HEK293T (cell line): ENCODE results near the gene KCNQ1.

ENCODE experiments used
- CTCF ChIA-PET: fragments of 350-600 bp; formaldehyde crosslinking; extraction: SDS; loops from one replicate; lab custom pipeline; 2021; ENCODE audit warnings: antibody characterized with exemption, inconsistent platforms; lab: Yijun Ruan, JAX
- POLR2A ChIA-PET: fragments of 350-600 bp; formaldehyde crosslinking; extraction: SDS; loops from one replicate; lab custom pipeline; 2020; ENCODE audit warnings: antibody characterized with exemption, inconsistent platforms; lab: Yijun Ruan, JAX
- DNase-seq: peaks from one replicate; pipeline ENCODE4 v3.0.0; 2012; ENCODE audit warnings: mixed read lengths; ENCODE audit errors: extremely low spot score
- ARNT ChIP-seq: fragments of 450-650 bp; IDR thresholded peaks from 2 replicates; pipeline ENCODE4 v1.6.1; 2017; ENCODE audit warnings: mild to moderate bottlenecking
- BHLHE40 ChIP-seq: fragments of 450-650 bp; IDR thresholded peaks from 2 replicates; pipeline ENCODE4 v1.6.1; 2016; ENCODE audit warnings: mild to moderate bottlenecking, moderate library complexity, borderline replicate concordance
- CTBP1 ChIP-seq: fragments of 450-650 bp; IDR thresholded peaks from 2 replicates; pipeline ENCODE4 v1.6.1; 2016; ENCODE audit warnings: borderline replicate concordance
- ELF4 ChIP-seq: fragments of 450-650 bp; IDR thresholded peaks from 2 replicates; pipeline ENCODE4 v1.6.1; 2017; ENCODE audit warnings: antibody characterized with exemption
- FOXA1 ChIP-seq: fragments of 450-650 bp; IDR thresholded peaks from 2 replicates; pipeline ENCODE4 v1.6.1; 2016; ENCODE audit warnings: mild to moderate bottlenecking
- FOXK2 ChIP-seq: fragments of 450-650 bp; IDR thresholded peaks from 2 replicates; pipeline ENCODE4 v1.6.1; 2016; ENCODE audit warnings: mild to moderate bottlenecking
- FOXM1 ChIP-seq: fragments of 450-650 bp; IDR thresholded peaks from 2 replicates; pipeline ENCODE4 v1.6.1; 2017; ENCODE audit warnings: mild to moderate bottlenecking, borderline replicate concordance
- HDGF ChIP-seq: fragments of 450-650 bp; IDR thresholded peaks from 2 replicates; pipeline ENCODE4 v1.6.1; 2017; ENCODE audit warnings: antibody characterized with exemption, borderline replicate concordance
- L3MBTL2 ChIP-seq: fragments of 450-650 bp; conservative IDR thresholded peaks from 2 replicates; pipeline ENCODE4 v1.6.1; 2016; ENCODE audit warnings: mild to moderate bottlenecking
- LEF1 ChIP-seq: fragments of 450-650 bp; IDR thresholded peaks from 2 replicates; pipeline ENCODE4 v1.6.1; 2017; ENCODE audit warnings: mild to moderate bottlenecking, borderline replicate concordance
- NFRKB ChIP-seq: fragments of 450-650 bp; IDR thresholded peaks from 2 replicates; pipeline ENCODE4 v1.6.1; 2016; ENCODE audit warnings: mild to moderate bottlenecking, moderate library complexity
- SP1 ChIP-seq: fragments of 450-650 bp; IDR thresholded peaks from 2 replicates; pipeline ENCODE4 v1.6.1; 2017
- SUZ12 ChIP-seq: fragments of 450-650 bp; IDR thresholded peaks from 2 replicates; pipeline ENCODE4 v1.6.1; 2016; ENCODE audit warnings: mild to moderate bottlenecking
- TARDBP ChIP-seq: fragments of 450-650 bp; IDR thresholded peaks from 2 replicates; pipeline ENCODE4 v1.6.1; 2016
- ZNF384 ChIP-seq: fragments of 450-650 bp; IDR thresholded peaks from 2 replicates; pipeline ENCODE4 v1.6.1; 2016
- TF ChIP-seq, protein P1 (sequence below): fragments of 450-650 bp; IDR thresholded peaks from 2 replicates; pipeline ENCODE4 v1.6.1; 2016

The KCNQ1 gene

DNA sequence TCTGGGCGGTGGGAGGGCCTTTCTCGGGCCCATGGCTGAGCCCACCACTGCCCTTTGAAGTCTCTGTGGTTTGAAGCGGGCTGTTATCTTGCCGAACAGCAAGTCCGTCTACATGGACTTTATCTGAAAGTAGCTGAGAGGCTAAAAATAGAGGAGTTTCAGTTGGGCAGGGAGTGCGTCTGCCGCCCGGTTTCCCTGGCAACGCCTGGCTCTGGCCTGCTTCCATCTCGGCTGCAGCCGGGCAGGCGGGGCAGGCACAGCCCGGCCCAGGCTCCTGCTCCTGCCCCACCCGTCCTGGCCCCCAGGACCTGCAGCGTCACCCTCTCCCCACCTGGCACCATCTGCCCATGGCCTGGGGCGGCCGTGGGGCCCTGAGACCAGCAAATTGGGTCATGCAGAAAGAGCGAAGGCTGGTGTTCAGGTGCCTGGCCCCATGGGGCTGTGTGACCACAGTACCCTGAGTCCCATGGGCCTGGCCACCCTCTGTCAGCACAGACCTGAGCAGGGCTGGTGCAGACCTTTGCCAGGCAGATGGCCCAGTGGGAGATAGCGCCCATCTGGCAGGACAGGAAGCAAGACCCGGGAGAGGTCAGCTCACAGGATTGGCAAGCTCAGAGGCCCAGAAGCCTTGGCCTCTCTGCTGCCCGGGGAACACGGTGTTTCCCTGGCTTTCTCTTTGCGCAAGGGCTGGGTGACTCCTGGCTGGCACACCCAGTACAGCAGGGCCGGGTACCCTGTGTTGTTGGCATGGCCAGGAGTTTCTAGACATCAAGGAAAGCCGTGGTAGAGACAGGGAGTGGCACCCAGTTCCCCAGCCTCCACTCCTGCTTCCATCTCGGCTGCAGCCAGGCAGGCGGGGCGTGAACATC lies 334.1 kb downstream of the KCNQ1 start:
- POLR2A ChIA-PET: no interaction called here
- CTCF ChIA-PET: no interaction called here
- no peak for DNase-seq
- TF ChIP-seq ELF4 (no peak), ARNT (no peak), LEF1 (no peak), FOXM1 (no peak), SP1 (no peak), L3MBTL2 (no peak), FOXK2 (no peak)

DNA sequence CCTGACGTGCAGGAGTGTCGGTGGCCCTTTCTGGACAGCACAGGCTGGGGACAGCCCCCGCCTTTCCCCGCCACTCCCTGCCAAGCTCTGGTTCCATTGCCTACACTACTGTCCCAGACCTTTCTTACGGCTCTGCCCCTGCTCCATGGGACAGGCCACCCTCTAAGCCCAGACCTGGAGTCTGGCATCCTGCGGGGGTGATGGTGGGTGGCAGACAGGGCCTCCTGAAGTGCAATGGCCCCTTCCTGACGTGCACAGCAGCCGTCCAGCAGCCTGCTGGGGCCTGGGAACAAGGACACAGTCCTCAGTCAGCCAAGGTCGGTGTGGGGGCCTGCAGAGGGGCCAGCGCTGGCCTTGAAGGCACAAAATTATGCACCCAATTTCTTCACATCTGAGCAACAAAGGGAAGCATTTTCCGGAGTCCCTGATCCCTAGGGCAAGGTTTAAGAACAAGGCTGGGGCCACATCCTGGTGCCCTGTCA lies 334.7 kb downstream of the KCNQ1 start:
- TF ChIP-seq FOXA1 (no peak), CTBP1 (no peak), SP1 (no peak), ARNT (no peak), NFRKB (no peak), TARDBP (no peak), FOXK2 (no peak), SUZ12 (no peak), L3MBTL2 (no peak), FOXM1 (no peak), ELF4 (no peak), LEF1 (no peak), HDGF (no peak)
- TF ChIP-seq, protein P1, sequence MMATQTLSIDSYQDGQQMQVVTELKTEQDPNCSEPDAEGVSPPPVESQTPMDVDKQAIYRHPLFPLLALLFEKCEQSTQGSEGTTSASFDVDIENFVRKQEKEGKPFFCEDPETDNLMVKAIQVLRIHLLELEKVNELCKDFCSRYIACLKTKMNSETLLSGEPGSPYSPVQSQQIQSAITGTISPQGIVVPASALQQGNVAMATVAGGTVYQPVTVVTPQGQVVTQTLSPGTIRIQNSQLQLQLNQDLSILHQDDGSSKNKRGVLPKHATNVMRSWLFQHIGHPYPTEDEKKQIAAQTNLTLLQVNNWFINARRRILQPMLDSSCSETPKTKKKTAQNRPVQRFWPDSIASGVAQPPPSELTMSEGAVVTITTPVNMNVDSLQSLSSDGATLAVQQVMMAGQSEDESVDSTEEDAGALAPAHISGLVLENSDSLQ: no peak
- POLR2A ChIA-PET: no interaction called here
- CTCF ChIA-PET: no interaction called here
- no peak for DNase-seq

DNA sequence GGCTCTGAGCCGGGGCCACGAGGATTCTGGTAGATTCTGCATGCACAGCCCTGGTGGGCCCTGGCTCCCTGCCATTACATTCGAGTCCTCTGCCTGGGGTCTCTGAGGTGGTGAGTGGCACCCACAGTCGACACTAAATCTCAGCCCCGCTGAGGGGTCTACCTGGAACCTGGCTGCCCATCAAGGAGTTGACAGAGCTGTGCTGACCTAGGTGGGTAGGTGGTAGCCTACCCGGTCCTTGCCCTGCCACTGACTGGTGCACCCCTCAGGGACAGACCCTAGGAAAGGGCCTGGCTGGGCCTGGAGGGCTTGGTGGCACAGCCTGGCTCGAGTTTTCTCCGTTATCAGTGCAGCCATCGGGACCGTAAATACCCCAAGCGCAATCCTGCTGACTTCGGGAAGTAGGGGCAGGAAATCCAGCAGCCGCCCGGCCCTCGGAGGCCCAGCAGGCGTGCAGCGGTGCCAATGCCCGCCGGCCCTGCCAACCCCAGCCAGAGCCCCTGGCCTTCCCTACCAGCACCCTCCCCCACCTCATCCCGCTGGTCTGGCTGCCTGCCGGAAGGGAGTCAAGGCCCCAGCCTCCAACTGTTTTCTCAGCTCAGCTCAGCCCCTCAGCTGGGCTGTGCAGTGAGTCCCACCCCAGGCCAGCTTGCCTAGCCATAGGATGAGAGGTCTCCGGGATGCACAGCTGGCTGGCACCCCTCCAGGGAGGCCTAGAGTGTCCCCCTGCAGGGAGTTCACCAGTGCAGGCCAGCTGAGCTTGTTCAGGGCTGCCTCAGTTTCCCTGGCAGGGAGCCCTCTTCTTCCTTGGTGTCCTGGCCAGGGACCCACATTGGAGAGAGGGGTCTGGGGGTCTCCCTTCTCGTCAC lies 335.4 kb downstream of the KCNQ1 start:
- no peak for DNase-seq
- TF ChIP-seq SP1 (no peak), FOXM1 (no peak), FOXK2 (no peak), BHLHE40 (no peak), SUZ12 (no peak), L3MBTL2 (no peak), FOXA1 (no peak), ELF4 (no peak), NFRKB (no peak), CTBP1 (no peak), LEF1 (no peak), HDGF (no peak), ZNF384 (no peak), TARDBP (no peak)
- ChIA-PET CTCF (no interaction called here), POLR2A (no interaction called here)

DNA sequence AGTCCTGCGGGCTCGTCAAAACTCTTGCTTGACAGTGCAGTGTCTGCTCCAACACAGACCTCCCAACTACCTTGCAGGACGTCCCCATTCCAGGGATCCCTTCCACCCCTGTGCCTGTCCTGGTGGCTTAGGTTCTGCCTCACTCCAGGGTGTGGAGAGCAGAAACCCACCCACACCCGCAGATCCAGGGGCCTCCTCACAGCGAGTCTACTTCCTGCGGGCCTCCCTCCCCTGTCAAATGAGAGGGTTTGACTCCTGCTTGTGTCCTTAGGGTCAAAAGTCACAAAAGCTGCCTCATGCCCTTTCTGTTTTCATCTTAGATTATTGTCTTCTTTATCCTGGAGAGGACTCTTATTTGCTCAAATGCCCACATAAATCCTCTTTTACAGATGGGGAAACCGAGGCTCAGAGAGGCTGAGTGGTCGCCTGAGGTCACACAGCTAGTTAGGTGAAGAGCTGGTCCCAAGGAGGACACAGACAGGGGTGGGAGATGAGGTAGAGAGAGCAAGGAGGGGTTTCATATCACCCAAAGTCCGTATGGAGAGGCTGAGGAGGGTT lies 336.1 kb downstream of the KCNQ1 start:
- no peak for DNase-seq
- CTCF ChIA-PET: no interaction called here
- TF ChIP-seq HDGF (no peak), NFRKB (no peak), L3MBTL2 (no peak), FOXM1 (no peak), CTBP1 (no peak), ARNT (no peak), FOXA1 (no peak), SUZ12 (no peak), TARDBP (no peak)
- TF ChIP-seq, protein P1: no peak
- POLR2A ChIA-PET: no interaction called here

DNA sequence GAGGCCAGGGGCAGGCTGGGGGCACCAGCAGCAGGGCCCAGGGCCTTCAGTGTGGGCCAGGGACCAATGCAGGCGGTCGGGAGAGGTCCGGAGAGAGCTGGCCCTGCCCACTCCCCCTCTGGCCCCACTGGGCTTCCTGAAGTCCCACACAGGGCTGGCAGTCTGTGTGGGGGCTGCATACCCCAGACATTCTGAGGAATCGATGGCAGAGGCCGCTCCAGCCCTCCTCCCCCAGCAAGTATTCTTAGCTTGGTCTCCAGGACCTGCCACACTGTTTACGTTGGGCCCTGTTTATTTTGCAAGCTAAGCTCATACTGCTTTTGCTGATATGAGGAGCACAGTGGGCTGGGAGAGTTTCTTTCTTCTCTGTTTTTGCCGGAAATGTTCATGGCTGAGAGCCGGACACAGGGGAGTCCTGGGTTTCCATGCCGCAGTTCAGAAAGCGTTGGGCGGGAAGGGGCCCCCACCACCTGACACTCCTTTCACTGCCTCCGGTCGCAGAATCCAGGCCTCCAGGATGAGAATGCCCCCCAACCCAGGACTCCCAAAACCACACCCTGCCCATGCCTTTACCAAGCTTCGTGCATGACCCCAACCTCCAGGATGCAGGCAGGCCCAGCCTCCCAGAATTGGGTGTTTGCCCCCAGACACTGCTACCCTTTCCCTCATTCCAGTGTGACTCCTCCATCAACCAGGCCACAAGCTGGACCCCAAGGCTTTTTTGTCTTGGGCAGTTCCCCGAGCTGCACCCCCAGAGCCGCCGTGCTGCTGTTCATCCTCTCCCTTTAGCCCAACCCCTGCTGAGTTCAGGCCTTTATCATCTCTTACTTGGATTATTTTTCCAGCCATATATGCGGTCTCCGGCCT lies 336.8 kb downstream of the KCNQ1 start:
- no peak for DNase-seq
- ChIA-PET POLR2A (no interaction called here), CTCF (no interaction called here)
- TF ChIP-seq FOXK2 (no peak), LEF1 (no peak), HDGF (no peak), ELF4 (no peak), FOXM1 (no peak), CTBP1 (no peak), L3MBTL2 (no peak), TARDBP (no peak), SUZ12 (no peak)

DNA sequence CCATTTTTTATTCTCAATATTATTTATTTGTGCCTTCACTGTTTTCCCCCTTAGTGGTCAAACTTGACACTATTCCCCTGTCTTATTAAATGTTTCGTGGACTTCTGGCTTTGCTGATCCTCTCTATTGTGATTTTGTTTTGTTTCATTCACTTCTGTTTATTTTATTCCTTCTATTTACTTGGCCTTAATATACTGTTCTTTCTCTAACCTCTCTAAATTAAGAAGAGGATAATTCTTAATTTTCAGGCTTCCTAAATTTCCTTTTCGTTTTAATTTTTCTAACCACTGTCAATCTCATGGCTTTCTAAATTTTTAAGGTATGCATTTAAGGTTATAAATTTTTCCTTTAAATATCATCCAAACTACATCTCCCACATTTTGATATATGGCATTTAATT lies 338.0 kb downstream of the KCNQ1 start:
- no peak for DNase-seq
- TF ChIP-seq FOXM1 (no peak), ELF4 (no peak), SP1 (no peak), SUZ12 (no peak), NFRKB (no peak), CTBP1 (no peak), L3MBTL2 (no peak), TARDBP (no peak), LEF1 (no peak), ARNT (no peak), HDGF (no peak), BHLHE40 (no peak), FOXK2 (no peak), FOXA1 (no peak), ZNF384 (no peak)
- TF ChIP-seq, protein P1: no peak
- CTCF ChIA-PET: no interaction called here
- POLR2A ChIA-PET: no interaction called here
